Ectodermal cell (in vitro differentiated cells): ENCODE results near the gene BOC.
"Not testable (repeated sequence)": the region's sequence is repeated elsewhere in the genome, so short reads cannot be mapped to it uniquely, and the experiment has no call there.

Experiments
- H3K27ac ChIP-seq: 2 replicates; pipeline ENCODE4 v1.7.0; 2013; ENCODE audit warnings: mild to moderate bottlenecking, low read depth, low read length; ENCODE audit not compliant: insufficient read depth, poor library complexity, severe bottlenecking
- H3K27me3 ChIP-seq: 2 replicates; pipeline ENCODE4 v1.7.0; 2013; ENCODE audit warnings: mild to moderate bottlenecking, low read length; ENCODE audit not compliant: insufficient read depth, control insufficient read depth, poor library complexity, severe bottlenecking
- H3K36me3 ChIP-seq: one replicate; pipeline ENCODE4 v1.7.0; 2013; ENCODE audit warnings: low read length; ENCODE audit not compliant: control insufficient read depth, insufficient read depth
- H3K4me1 ChIP-seq: one replicate; pipeline ENCODE4 v1.7.0; 2013; ENCODE audit warnings: low read length; ENCODE audit not compliant: control insufficient read depth, insufficient read depth
- H3K4me3 ChIP-seq: 2 replicates; pipeline ENCODE4 v1.7.0; 2013; ENCODE audit warnings: low read depth, low read length, control low read depth; ENCODE audit not compliant: insufficient read depth
- H3K9me3 ChIP-seq: 2 replicates; pipeline ENCODE4 v1.7.0; 2013; ENCODE audit warnings: mild to moderate bottlenecking, low read length, moderate library complexity; ENCODE audit not compliant: control insufficient read depth
- WGBS, 2 experiments: methylation state at CpG; one replicate each; pipeline ENCODE4 v1.1.7; 2013; ENCODE audit warnings: missing lambda C conversion rate in 2 of 2; 5-methylcytosine and 5-hydroxymethylcytosine counted together

Gene BOC

DNA sequence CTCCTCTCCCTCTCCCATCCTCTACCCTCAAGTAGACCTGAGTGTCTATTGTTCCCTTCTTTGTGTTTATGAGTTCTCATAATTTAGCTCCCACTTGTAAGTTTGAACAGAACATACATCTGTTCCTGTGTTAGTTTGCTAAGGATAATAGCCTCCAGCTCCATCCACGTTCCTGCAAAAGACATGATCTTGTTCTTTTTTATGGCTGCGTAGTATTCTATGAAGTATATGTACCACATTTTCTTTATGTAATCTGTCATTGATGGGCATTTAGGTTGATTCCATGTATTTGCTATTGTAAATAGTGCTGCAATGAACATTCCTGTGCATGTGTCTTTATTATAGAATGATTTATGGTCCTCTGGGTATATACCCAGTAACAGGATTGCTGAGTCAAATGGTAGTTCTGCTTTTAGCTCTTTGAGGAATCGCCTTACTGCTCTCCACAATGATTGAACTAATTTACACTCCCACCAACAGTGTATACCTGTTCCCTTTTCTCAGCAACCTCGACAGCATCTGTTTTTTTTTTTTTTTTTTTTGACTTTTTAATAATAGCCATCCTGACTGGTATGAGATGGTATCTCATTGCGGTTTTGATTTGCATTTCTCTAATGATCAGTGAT is 39.6 kb upstream of the BOC start:
- H3K27me3 ChIP-seq, H3K27ac ChIP-seq, H3K4me3 ChIP-seq, H3K9me3 ChIP-seq, H3K36me3 ChIP-seq: not testable (repeated sequence)
- 87 to 96% methylated on average over 4 to 5 of the region's 5 CpGs for whole genome bisulfite sequencing, 2 experiments
- H3K4me1 ChIP-seq = peaks cover 30% of the 10 kb centered on the region

DNA sequence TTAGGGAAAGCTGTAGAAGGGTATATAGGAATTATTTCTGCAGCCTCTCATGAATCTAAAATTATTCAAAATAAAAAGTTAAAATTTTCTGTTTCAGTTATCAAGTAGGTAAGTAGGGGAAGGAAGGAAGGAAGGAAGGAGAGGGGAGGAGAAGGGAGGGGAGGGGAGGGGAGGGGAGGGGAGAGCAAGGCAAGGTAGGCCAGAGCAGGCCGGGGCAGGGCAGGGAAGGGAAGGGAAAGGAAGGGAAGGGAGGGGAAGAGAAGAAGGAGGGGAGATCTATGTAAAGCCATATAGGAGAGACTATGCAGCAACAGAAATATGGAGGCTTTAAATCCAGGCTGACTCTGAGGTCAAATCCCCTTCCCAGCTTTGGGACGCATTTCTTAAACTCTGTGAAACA is 38.3 kb upstream of the BOC start:
- no peaks in the 10 kb centered on the region for H3K27me3 ChIP-seq
- no peaks in the 10 kb centered on the region for H3K9me3 ChIP-seq
- 92 to 98% methylated on average over 2 of the region's 2 CpGs for WGBS, 2 experiments
- peaks cover 17% of the 10 kb centered on the region for H3K4me1 ChIP-seq
- H3K36me3 ChIP-seq = no peaks in the 10 kb centered on the region
- no peak overlapping the region for H3K27ac ChIP-seq
- no peak overlapping the region for H3K4me3 ChIP-seq

DNA sequence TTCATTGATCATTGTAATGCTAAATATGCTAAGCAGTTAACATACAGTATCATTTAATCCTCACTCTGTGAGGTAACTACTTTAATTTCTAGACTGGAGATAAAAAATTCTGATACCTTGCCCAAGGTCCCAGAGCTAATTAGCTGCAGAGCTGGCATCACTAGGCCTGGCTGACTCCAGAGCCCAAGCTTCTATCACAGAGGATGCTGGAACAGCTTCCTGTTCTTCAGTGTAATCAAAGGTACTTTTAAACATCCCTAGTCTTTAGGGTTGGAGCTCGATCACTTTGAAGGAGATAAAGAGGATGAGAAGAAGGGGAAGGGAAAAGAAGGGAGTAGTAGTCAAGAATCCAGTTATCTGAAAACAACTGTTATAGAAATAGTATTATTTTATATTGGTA is 37.1 kb upstream of the BOC start:
- H3K27me3 ChIP-seq = no peaks in the 10 kb centered on the region
- H3K4me1 ChIP-seq = peaks cover 9% of the 10 kb centered on the region
- H3K36me3 ChIP-seq = no peaks in the 10 kb centered on the region
- no peaks in the 10 kb centered on the region for H3K9me3 ChIP-seq
- no peak overlapping the region for H3K27ac ChIP-seq
- WGBS, 2 experiments = 80 to 100% methylated on average over 1 of the region's 1 CpG
- no peak overlapping the region for H3K4me3 ChIP-seq

DNA sequence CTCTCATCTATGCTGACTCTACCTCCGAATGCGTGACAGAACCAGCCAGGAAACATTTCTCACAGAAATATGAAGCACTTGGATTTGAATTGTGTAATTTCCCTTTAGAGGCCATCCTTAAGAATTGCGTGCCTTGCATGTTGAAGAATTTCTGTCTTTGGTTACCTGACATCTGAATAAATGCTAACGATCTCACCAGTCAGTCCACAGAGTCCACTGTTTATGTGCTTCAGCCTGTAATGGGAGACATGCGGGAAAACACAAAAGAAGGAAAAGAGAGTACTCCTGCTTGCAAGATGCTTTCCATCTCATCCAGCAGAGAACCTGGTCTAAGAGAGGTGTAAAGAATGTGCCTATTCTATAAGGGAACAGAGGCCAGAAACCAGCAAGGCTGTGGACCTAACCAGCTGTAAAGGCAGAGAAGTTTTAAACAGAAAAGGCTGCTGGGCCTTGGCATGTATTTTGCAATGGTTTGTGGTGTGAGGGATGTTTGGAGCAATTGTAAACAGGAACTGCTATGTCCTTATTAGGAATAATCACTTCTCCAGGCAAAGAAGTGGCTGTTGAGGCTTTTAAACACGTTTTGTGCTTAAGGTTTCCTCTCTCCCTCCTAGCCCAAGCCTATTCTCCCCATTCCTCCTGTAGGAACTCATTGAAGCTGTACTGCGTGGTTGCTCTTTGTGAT is 36.4 kb upstream of the BOC start:
- Histone ChIP-seq H3K4me3 (no peak overlapping the region), H3K27me3 (no peaks in the 10 kb centered on the region), H3K27ac (no peak overlapping the region), H3K9me3 (no peaks in the 10 kb centered on the region), H3K36me3 (no peaks in the 10 kb centered on the region), H3K4me1 (peaks cover 7% of the 10 kb centered on the region)
- WGBS, 2 experiments = 74% methylated on average over 7 of the region's 7 CpGs

DNA sequence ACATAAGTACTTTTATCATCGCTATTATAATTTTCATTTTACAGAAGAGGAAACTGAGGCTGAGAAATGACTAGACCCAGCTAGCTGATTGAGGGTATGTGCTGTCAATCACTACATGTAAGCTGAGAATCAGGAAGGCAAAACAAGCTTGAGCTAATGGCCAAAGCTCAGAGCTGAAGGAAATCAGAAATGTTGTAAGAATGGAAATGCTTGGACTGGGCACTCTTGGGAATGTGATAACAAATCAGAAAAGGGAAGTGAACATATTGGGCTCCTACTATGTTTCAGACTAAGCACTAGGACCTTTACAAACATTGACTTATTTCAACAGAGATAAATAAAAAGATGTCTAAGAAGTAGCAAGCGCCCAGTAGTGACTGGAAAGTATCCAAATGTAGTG is 33.8 kb upstream of the BOC start:
- no peaks in the 10 kb centered on the region for H3K9me3 ChIP-seq

DNA sequence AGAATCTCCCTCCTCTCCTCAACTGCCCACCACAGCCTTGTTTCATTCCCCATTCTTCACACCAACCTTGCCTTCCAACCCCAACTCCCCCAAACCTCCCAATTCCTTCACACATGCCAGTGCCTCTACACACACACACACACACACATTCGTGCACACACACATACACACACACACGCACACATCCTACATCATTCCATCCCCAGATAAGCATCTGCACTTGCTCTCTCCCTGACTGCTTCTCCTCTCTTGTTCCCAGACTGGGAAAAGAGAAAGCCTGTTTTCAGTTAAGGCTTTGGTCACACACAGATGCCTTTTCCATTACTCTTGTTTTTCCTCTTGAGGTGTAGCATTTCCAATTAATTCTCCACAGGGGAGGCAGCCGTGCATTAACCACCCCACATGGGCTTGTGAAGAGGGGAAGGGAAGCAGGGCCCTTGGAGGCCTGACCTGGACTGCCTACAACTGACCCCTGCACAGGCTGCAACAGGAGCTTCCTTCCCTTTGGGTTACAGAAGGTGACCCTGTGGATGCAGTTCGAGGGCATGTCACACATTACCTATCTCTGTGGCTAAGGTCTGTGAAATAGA is 32.0 kb upstream of the BOC start:
- peaks cover 16% of the 10 kb centered on the region for H3K4me1 ChIP-seq
- H3K27ac ChIP-seq = no peak overlapping the region
- H3K4me3 ChIP-seq = no peak overlapping the region
- no peaks in the 10 kb centered on the region for H3K36me3 ChIP-seq
- 78 to 82% methylated on average over 4 of the region's 4 CpGs for WGBS, 2 experiments
- no peaks in the 10 kb centered on the region for H3K9me3 ChIP-seq
- no peaks in the 10 kb centered on the region for H3K27me3 ChIP-seq

More for the DNA sequence above, 33.8 kb upstream of the BOC start:
- Histone ChIP-seq H3K36me3 (no peaks in the 10 kb centered on the region), H3K27me3 (no peaks in the 10 kb centered on the region), H3K4me3 (no peak overlapping the region), H3K27ac (no peak overlapping the region), H3K4me1 (peaks cover 16% of the 10 kb centered on the region)
- WGBS, 2 experiments = 96 to 98% methylated on average over 2 of the region's 2 CpGs

DNA sequence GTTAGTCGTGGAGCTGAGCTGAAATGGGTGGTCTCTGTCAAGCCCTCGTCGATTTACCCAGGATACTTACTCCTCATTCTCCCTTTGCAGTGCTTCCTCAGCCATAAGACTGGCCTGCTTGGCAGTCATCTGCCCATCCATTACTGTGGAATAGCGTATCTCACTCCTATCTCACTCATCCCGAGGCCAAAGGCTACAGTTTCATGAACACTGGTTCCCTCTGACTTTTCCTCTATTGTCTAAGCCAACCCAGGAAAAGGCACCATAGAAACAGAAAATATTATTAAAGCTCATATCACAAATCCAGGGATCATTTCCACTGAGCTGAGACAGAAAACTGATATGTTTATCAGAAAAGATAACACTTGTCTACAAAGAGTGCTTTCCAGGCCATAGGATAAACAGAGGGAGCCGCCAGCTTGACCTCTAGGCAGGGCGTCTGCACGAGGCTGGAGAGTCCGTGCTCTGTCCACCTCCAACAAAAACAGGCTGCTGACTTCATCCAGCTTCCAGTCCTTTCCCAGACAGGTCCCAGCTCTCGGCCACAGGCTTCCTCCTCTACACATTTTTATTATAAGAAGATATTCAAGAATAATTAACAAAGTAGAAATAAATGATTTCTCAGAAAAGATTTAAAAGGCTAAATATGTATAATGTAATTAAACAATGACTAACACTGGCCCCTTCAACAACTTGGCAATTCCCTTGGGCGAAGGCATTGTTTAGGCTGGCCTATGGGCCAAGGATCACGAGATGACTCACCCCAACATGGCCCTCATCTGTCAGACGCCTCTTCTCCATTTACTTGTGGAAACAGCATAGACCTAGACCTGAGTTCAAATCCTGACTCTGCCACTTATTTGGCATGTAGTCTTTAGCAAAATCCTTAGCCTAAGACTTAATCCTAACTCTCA is 27.4 kb upstream of the BOC start:
- H3K27me3 ChIP-seq = no peaks in the 10 kb centered on the region
- no peak overlapping the region for H3K27ac ChIP-seq
- H3K4me1 ChIP-seq = peaks cover 16% of the 10 kb centered on the region
- no peak overlapping the region for H3K4me3 ChIP-seq
- H3K36me3 ChIP-seq = no peaks in the 10 kb centered on the region
- no peaks in the 10 kb centered on the region for H3K9me3 ChIP-seq
- WGBS, 2 experiments = 92 to 94% methylated on average over 12 of the region's 13 CpGs

DNA sequence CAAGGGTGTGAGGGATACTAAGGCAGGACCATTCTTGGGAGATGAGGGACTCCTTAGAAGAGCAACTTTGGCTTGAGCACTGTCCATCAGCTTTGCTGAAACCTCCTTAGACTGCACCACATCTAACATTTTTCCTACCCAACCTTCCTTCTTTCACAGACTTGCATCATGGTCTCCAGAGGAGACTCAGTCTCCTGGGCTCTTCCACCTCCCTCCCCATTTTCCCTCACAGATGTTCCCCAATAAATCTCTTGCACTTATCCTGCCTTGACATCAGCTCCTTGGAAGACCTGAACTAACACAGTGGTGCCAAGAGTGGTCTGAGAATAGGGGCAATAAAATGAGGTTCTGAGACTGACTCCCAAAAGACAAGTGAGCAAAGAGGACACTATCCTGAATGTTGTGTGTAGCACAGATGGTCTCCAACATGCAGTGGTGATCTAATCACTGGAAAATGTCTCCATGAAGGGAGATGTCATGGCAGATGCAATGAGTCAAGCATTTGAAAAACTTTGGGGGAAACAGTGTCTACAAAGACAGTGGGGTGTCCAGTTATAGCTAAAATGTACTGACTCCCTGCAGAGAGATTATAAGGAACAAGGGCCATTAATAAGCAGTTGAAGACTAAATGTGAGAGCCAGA is 26.0 kb upstream of the BOC start:
- no peak overlapping the region for H3K27ac ChIP-seq
- no peaks in the 10 kb centered on the region for H3K27me3 ChIP-seq
- H3K9me3 ChIP-seq = peaks cover 2% of the 10 kb centered on the region
- no peak overlapping the region for H3K4me3 ChIP-seq
- H3K4me1 ChIP-seq = peaks cover 5% of the 10 kb centered on the region
- H3K36me3 ChIP-seq = no peaks in the 10 kb centered on the region

DNA sequence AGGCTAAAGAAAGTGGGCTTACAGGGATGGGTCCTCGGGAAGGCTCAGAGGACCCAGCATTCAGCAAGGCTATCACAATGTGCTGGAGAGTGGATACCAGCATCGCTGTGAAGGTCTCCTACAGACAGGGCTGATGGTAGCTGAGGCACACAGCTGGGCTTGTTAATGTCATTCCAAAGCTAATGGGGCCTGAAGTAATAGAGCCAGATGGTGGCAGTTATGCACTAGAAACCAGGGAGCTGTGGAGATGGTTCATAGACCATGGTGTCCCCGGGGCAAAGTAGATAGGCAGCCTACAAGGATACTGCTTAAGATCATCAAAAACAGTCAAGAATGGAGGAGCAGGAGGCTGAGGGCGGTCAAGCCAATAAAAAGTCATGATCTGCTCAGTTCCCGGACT is 24.8 kb upstream of the BOC start:
- H3K4me3 ChIP-seq = no peak overlapping the region
- WGBS, 2 experiments = 95 to 97% methylated on average over 5 of the region's 5 CpGs
- H3K27me3 ChIP-seq = no peaks in the 10 kb centered on the region
- no peaks in the 10 kb centered on the region for H3K36me3 ChIP-seq
- no peaks in the 10 kb centered on the region for H3K4me1 ChIP-seq
- no peak overlapping the region for H3K27ac ChIP-seq
- peaks cover 2% of the 10 kb centered on the region for H3K9me3 ChIP-seq
